HEK293T (cell line): ENCODE data around the gene IFT81.
A peak's percentile ranks its signal among the peaks of the same experiment; 100 is the strongest.

Experiments
- CTCF ChIA-PET: fragments of 350-600 bp; formaldehyde crosslinking; extraction: SDS; loops from one replicate; lab custom pipeline; 2021; ENCODE audit warnings: antibody characterized with exemption, inconsistent platforms; lab: Yijun Ruan, JAX
- POLR2A ChIA-PET: fragments of 350-600 bp; formaldehyde crosslinking; extraction: SDS; loops from one replicate; lab custom pipeline; 2020; ENCODE audit warnings: antibody characterized with exemption, inconsistent platforms; lab: Yijun Ruan, JAX
- DNase-seq: peaks from one replicate; pipeline ENCODE4 v3.0.0; 2012; ENCODE audit warnings: mixed read lengths; ENCODE audit errors: extremely low spot score
- ARNT ChIP-seq: fragments of 450-650 bp; IDR thresholded peaks from 2 replicates; pipeline ENCODE4 v1.6.1; 2017; ENCODE audit warnings: mild to moderate bottlenecking
- BHLHE40 ChIP-seq: fragments of 450-650 bp; IDR thresholded peaks from 2 replicates; pipeline ENCODE4 v1.6.1; 2016; ENCODE audit warnings: mild to moderate bottlenecking, moderate library complexity, borderline replicate concordance
- CTBP1 ChIP-seq: fragments of 450-650 bp; IDR thresholded peaks from 2 replicates; pipeline ENCODE4 v1.6.1; 2016; ENCODE audit warnings: borderline replicate concordance
- ELF4 ChIP-seq: fragments of 450-650 bp; IDR thresholded peaks from 2 replicates; pipeline ENCODE4 v1.6.1; 2017; ENCODE audit warnings: antibody characterized with exemption
- FOXA1 ChIP-seq: fragments of 450-650 bp; IDR thresholded peaks from 2 replicates; pipeline ENCODE4 v1.6.1; 2016; ENCODE audit warnings: mild to moderate bottlenecking
- FOXK2 ChIP-seq: fragments of 450-650 bp; IDR thresholded peaks from 2 replicates; pipeline ENCODE4 v1.6.1; 2016; ENCODE audit warnings: mild to moderate bottlenecking
- FOXM1 ChIP-seq: fragments of 450-650 bp; IDR thresholded peaks from 2 replicates; pipeline ENCODE4 v1.6.1; 2017; ENCODE audit warnings: mild to moderate bottlenecking, borderline replicate concordance
- HDGF ChIP-seq: fragments of 450-650 bp; IDR thresholded peaks from 2 replicates; pipeline ENCODE4 v1.6.1; 2017; ENCODE audit warnings: antibody characterized with exemption, borderline replicate concordance
- L3MBTL2 ChIP-seq: fragments of 450-650 bp; conservative IDR thresholded peaks from 2 replicates; pipeline ENCODE4 v1.6.1; 2016; ENCODE audit warnings: mild to moderate bottlenecking
- LEF1 ChIP-seq: fragments of 450-650 bp; IDR thresholded peaks from 2 replicates; pipeline ENCODE4 v1.6.1; 2017; ENCODE audit warnings: mild to moderate bottlenecking, borderline replicate concordance
- NFRKB ChIP-seq: fragments of 450-650 bp; IDR thresholded peaks from 2 replicates; pipeline ENCODE4 v1.6.1; 2016; ENCODE audit warnings: mild to moderate bottlenecking, moderate library complexity
- SP1 ChIP-seq: fragments of 450-650 bp; IDR thresholded peaks from 2 replicates; pipeline ENCODE4 v1.6.1; 2017
- SUZ12 ChIP-seq: fragments of 450-650 bp; IDR thresholded peaks from 2 replicates; pipeline ENCODE4 v1.6.1; 2016; ENCODE audit warnings: mild to moderate bottlenecking
- TARDBP ChIP-seq: fragments of 450-650 bp; IDR thresholded peaks from 2 replicates; pipeline ENCODE4 v1.6.1; 2016
- ZNF384 ChIP-seq: fragments of 450-650 bp; IDR thresholded peaks from 2 replicates; pipeline ENCODE4 v1.6.1; 2016
- TF ChIP-seq, protein P1 (sequence below): fragments of 450-650 bp; IDR thresholded peaks from 2 replicates; pipeline ENCODE4 v1.6.1; 2016

The IFT81 gene

DNA sequence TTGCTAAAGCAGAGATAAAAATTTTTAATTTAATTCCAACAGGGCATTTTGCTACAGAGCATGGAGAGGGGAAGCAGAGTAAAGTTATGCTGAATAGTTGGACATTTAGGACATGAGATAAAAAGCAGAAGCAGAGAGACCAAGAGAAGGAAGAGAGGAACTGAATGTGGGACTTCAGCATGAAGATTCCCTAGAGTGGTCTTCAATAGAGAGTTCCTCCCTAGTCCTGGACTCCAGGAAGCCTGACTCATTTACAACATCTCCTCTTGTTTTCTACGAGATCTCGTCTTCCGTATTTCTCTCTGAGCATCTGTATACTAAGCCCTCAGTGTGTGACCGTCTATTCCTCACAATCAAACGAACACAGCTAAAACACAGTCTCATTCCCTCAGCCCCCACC, 35.2 kb upstream of the IFT81 start:
- CTCF ChIA-PET, result no interaction called here
- DNase-seq, result no peak
- no peak for TF ChIP-seq ZNF384
- no peak for TF ChIP-seq TARDBP
- no peak for TF ChIP-seq HDGF
- no peak for TF ChIP-seq NFRKB
- POLR2A ChIA-PET, result no interaction called here

DNA sequence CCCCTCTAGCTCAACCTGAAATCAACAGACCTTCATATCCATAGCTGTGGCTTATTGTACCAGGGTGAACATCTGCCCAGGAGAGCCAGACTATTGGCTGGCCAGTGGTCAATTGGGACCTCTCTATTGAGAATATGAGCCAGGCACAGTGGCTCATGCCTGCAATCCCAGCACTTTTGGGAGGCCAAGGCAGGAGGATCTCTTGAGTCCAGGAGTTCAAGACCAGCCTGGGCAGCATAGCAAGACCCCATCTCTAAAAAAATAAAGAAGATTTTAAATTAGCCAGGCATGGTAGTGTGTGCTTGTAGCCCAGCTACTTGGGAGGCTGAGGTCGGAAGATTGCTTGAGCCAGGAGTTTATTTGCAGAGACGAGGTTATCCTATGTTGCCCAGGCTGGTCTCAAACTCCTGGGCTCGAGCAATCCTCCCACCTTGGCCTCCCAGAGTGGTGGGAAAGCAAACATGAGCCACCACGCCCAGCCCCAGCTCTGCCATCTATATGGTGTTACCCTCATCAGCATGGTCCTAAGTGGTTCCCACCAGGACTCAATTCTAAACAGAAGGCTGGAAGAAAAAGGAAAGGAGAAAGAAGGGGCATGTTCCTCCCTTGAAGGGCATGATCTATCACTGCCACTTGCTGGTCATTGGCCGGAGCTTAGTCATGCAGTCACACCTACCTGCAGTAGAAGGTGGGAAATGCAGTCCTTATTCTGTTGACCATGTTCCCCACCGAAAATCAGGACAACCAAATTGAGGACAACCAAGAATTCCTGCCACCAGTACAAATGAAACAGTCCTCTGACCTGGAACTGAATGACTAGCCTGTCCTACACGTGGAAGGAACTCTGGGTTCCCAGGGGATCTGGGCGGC, 33.7 kb upstream of the IFT81 start:
- ChIA-PET CTCF (interaction anchor here (0.6 kb wide), 1 partner anchor 53 kb away, joined by 8 read pairs; no protein-coding TSS in a partner anchor), POLR2A (interaction anchor here (1.1 kb wide), 1 partner anchor 190 kb away, joined by 3 read pairs; no protein-coding TSS in a partner anchor)
- no peak for TF ChIP-seq FOXA1
- TF ChIP-seq, protein P1, sequence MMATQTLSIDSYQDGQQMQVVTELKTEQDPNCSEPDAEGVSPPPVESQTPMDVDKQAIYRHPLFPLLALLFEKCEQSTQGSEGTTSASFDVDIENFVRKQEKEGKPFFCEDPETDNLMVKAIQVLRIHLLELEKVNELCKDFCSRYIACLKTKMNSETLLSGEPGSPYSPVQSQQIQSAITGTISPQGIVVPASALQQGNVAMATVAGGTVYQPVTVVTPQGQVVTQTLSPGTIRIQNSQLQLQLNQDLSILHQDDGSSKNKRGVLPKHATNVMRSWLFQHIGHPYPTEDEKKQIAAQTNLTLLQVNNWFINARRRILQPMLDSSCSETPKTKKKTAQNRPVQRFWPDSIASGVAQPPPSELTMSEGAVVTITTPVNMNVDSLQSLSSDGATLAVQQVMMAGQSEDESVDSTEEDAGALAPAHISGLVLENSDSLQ, result no peak
- no peak for TF ChIP-seq FOXM1
- no peak for TF ChIP-seq ZNF384
- TF ChIP-seq SP1, result no peak
- TF ChIP-seq ARNT, result no peak
- no peak for TF ChIP-seq ELF4
- no peak for TF ChIP-seq CTBP1
- no peak for TF ChIP-seq BHLHE40
- no peak for TF ChIP-seq L3MBTL2
- DNase-seq, result no peak

DNA sequence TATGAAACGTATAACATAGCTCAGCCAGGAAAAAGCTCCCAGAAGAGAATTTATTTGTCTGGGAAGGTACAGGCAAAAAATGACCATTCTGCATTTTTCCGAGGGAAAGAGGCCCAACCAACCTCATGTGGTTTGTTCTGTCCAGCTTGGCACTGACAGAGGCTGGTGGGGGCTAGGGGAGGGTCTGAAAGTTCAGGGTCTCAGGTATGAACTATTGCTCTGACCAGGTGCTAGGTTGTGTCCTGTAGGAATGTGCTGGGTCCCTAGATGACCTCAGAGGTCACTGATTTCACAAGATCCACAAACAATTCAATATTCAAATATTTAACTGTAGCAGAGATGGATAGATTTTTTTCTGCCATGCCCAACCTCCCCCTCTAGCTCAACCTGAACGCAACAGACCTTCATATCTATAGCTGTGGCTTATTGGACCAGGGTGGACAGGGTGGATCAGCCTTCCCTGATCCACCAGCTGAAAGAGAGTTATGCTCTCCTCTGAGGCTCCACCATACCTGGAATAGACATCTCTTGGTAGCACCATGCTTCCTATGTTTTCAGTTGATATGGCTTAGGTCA, 32.9 kb upstream of the IFT81 start:
- ChIA-PET POLR2A (interaction anchor here (1.1 kb wide), 1 partner anchor 189 kb away, joined by 3 read pairs; no protein-coding TSS in a partner anchor), CTCF (interaction anchor here (0.6 kb wide), 1 partner anchor 53 kb away, joined by 8 read pairs; no protein-coding TSS in a partner anchor)
- no peak for DNase-seq
- TF ChIP-seq FOXM1, result no peak
- TF ChIP-seq LEF1, result no peak
- no peak for TF ChIP-seq TARDBP
- no peak for TF ChIP-seq ELF4
- TF ChIP-seq SP1, result no peak
- no peak for TF ChIP-seq SUZ12
- TF ChIP-seq HDGF, result no peak
- no peak for TF ChIP-seq ARNT
- TF ChIP-seq FOXK2, result no peak

DNA sequence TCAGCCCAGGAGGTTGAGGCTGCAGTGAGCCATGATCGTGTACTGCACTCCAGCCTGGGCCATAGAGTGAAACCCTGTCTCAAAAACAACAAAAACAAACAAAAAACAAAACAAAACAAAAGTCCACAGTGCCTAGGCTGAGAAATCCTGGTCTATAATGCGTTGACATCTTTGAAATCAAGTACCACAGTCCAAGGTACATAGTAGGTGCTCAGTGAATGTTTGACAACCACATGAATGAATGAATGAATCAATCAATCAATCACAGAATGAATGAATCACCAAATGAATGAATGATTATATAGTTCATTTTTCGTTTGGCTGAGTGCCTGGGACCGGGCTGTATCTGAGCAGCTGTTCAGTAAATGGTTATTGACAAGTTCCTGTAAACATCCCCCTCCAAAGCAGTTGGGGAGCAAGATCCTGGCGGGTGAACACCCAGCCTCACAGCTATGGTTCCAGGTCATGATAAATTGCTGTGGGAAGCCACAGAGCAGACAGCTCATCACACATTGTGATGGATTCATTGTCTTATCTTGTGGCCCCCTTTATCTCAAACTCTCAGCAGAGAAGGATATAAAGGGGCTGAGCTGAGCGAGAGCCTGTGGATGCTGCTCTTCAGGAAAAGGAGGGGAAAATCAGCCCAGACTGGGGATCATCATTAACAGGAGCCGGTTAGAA, 30.4 kb upstream of the IFT81 start:
- CTCF ChIA-PET, result interaction anchor here (0.7 kb wide), 1 partner anchor 728 kb away, joined by 3 read pairs; no protein-coding TSS in a partner anchor
- POLR2A ChIA-PET, result no interaction called here
- no peak for DNase-seq
- TF ChIP-seq FOXM1 (no peak), FOXK2 (no peak), TARDBP (no peak), SUZ12 (no peak), FOXA1 (no peak), HDGF (no peak), L3MBTL2 (no peak), ARNT (no peak), ZNF384 (no peak), LEF1 (no peak)
- TF ChIP-seq, protein P1, result no peak

DNA sequence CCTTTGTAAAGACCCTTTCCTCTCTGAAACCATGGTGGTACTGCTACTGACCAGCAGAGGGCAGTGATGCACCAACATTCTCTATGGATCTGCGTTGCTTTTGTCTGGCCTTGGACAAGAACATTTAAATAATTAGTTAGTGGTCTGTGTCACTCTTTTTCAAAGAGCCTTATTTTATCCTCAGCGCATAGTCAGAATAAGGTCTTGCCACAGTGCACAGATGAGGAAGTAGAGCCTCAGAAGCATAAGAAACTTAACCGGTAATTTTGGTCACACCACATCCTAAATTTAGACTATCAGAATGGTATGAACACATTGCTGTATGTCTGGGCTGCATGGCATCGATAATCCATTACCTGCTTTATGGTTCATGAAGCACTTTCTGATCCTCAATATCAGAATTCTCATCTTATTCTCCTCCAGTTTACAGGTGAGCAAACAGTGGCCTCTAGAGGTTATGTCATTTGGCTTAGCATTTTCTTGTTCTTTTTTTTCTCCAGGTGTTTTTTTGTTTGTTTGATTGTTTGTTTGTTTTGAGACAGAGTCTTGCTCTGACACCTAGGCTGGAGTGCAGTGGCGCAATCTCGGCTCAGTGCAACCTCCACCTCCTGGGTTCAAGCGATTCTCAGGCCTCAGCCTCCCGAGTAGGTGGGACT, 23.7 kb upstream of the IFT81 start:
- POLR2A ChIA-PET, result interaction anchor here (0.6 kb wide), 1 partner anchor 331 kb away, joined by 3 read pairs; no protein-coding TSS in a partner anchor
- CTCF ChIA-PET, result interaction anchor here (2.3 kb wide), 1 partner anchor 11 kb away, joined by 9 read pairs; no protein-coding TSS in a partner anchor
- peak; percentile 68 for DNase-seq
- no peak for TF ChIP-seq CTBP1
- TF ChIP-seq, protein P1, result no peak
- TF ChIP-seq NFRKB, result no peak
- TF ChIP-seq HDGF, result no peak
- no peak for TF ChIP-seq LEF1
- no peak for TF ChIP-seq ARNT
